Mononuclear cell (primary cell): ENCODE data around the gene ST8SIA5. TPM values are rescaled to one million over a fixed set of nuclear protein-coding genes. Genes with fewer than 3 reads are reported as not detected.

Experiments used
- H3K27me3 ChIP-seq: 2 replicates; pipeline ENCODE4 v1.6.0; 2011; ENCODE audit warnings: low read length, control low read depth; ENCODE audit not compliant: insufficient read depth
- H3K4me1 ChIP-seq: 2 replicates; pipeline ENCODE4 v1.5.1; 2011; ENCODE audit warnings: mild to moderate bottlenecking, low read length, control low read depth; ENCODE audit not compliant: insufficient read depth
- H3K4me3 ChIP-seq: 2 replicates; pipeline ENCODE4 v1.5.1; 2011; ENCODE audit warnings: mild to moderate bottlenecking, low read length, moderate library complexity
- H3K9me3 ChIP-seq: 2 replicates; pipeline ENCODE4 v1.5.1; 2011; ENCODE audit warnings: low read depth, mild to moderate bottlenecking, control low read depth, low read length
- total RNA-seq: library from RNA; depleted of rRNA; stranded (reverse); fragments of >200 nt; gene quantifications from one replicate; pipeline ENCODE4 v1.2.3, GENCODE V29; 2012

ST8SIA5 gene
- total RNA-seq, 1 donor: under 0.01 TPM

DNA sequence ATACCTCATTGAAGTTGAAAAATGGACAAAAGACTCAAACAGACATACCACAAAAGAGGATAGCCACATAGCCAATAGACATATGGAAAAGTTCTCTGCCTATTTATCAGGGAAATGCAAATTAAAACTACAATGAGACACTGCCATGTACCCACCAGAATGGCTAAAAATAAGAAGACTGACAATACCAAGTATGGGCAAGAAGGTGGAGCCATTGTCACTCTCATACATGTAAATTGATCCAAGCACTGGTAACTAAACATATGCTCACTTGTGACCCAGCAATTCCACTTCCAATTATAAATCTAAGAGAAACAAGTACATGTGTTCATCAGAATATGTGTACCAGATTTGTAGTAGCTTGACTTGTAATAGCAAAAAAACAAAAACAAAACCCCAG lies 104.5 kb downstream of the ST8SIA5 start:
- H3K4me3 ChIP-seq: no peak overlapping the region
- no peaks in the 10 kb centered on the region for H3K27me3 ChIP-seq
- no peaks in the 10 kb centered on the region for H3K4me1 ChIP-seq
- H3K9me3 ChIP-seq: no peaks in the 10 kb centered on the region

DNA sequence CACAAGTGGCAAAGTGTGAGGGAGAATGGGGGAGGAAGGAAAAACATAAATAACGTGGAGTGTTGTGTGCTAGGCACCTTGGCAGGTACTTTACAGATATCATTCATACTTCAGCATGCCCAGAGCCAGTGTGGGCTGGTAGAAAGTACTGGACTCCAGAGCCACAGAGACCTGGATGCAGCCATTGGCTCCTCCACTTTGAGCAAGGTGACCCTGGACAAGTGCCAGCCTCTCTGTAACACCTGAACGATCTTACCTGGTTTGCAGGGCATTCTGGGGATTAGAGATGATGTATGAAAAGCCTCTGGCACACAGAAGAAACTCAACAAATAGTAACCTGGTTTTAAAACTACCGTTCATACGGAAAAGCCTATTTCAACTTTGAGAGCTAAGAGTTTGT lies 106.2 kb downstream of the ST8SIA5 start:
- no peaks in the 10 kb centered on the region for H3K27me3 ChIP-seq
- no peaks in the 10 kb centered on the region for H3K4me1 ChIP-seq
- H3K4me3 ChIP-seq: no peak overlapping the region
- H3K9me3 ChIP-seq: no peaks in the 10 kb centered on the region

DNA sequence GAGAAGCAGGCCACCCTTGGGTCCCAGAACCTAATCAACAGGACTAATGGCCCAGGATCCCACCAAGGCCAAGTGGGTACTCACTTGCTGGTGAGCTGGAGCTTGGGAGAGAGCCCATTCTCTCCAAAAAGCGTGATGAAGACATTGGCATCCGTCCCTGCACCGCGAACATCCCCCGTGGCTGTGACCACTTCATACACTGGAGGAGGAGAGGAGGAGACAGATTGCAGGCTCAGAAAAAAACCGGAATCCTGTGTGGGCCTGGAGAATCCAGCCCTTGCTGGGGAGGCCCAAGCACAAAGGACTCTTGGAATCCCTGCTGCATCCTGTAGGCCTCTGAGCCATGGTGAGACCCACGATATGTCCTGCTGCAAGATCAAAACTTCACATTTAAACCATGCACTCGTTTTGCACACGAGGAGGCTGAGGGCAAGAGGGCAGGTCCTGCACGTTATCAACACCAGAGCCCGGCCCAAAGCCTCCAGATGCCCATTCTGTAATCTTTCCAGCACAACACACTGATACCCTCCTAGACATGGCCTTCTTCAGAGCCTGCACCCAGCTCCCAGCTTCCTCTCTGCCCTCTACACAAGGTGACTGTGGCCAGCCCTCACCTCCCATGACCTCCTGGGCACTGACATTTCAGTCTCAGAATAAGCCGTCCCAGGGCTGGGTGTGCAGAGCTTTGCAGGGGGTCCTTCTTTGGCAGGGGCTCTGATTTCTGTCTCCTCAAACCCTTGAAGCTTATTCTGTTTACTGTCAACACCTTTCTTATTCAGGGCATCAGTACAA lies 107.6 kb downstream of the ST8SIA5 start:
- no peaks in the 10 kb centered on the region for H3K4me1 ChIP-seq
- no peak overlapping the region for H3K4me3 ChIP-seq
- H3K9me3 ChIP-seq: no peaks in the 10 kb centered on the region
- no peaks in the 10 kb centered on the region for H3K27me3 ChIP-seq

DNA sequence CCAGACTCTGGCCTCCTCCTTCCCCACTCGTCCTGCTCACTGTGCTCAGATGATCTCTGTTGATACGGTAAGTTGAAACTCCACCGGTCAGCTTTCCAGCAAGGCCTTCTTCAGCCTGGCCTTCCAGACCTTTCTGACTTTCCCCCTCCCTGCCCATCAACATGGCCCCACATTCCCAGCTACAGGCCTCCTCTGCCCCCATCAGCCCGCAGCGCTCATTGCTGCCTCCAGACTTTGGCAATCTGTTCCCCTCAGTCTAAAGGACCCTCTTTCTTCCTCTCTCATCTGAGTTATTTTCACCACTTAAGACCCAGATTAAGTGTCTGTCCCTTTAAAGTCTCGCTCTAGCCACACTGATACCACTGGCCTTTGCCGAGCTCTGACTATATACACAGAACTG lies 110.4 kb downstream of the ST8SIA5 start:
- Histone ChIP-seq H3K4me3 (no peak overlapping the region), H3K27me3 (no peaks in the 10 kb centered on the region), H3K9me3 (no peaks in the 10 kb centered on the region), H3K4me1 (no peaks in the 10 kb centered on the region)

DNA sequence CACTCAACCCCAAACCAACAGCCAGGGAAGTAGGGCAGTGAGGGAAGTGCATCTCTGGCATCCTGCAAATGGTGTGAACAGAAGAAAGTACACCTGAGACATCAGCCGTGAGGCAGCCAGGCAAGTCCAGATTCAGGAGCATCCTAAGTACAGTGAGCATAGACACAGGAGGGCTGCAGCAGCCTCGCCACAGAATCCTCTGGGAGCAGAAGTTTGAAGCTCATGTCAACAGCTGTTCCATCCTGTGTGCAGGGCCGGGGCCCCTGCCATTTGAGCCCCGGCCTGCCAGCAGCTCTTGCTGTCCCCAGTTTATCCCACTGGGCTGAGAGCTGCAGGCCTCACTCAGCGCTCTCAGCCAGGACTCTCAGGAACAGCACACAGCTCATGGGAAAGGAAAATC lies 114.3 kb downstream of the ST8SIA5 start:
- Histone ChIP-seq H3K4me1 (no peaks in the 10 kb centered on the region), H3K27me3 (no peaks in the 10 kb centered on the region), H3K9me3 (no peaks in the 10 kb centered on the region), H3K4me3 (no peak overlapping the region)

DNA sequence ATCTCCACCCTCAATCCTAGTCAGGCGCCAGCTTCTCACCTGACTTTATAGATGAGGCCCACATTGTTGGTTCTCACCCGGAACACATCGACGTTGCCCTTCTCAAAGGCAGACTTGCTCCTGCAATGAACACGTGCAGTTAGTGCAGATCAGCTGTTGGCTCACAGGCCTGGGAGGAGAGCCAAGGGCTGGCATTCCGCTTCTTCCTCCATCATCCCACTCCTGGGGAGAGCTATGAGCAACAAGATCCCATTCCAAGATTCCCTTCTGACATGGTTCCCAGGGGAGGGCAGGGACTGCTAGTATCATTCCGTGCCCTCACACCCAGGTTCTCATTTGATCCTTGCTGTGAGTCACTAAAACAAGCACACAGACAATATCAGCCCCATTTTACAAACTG lies 114.9 kb downstream of the ST8SIA5 start:
- H3K27me3 ChIP-seq: no peaks in the 10 kb centered on the region
- no peaks in the 10 kb centered on the region for H3K9me3 ChIP-seq
- H3K4me3 ChIP-seq: no peak overlapping the region
- no peaks in the 10 kb centered on the region for H3K4me1 ChIP-seq

DNA sequence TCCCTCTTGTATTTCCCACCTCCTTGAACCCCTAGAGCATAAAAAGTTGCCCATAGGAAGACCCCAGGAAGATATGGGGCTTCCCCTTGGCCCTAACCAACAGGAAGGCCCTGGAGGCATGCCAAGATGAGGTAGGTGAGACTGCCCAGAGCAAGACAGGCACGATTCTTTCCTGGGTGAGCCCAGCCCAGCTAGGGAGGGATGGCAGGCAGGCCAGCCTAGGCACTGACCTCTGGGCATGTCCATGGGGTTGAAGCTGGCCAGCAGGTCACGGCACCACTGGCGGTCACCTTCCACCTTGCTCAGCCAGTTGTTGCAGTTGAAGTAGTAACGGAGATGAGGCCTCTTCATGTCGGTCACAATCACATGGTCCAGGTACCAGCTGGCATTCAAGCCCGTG lies 117.5 kb downstream of the ST8SIA5 start:
- no peaks in the 10 kb centered on the region for H3K9me3 ChIP-seq
- no peaks in the 10 kb centered on the region for H3K4me1 ChIP-seq
- H3K27me3 ChIP-seq: no peaks in the 10 kb centered on the region
- H3K4me3 ChIP-seq: no peak overlapping the region

DNA sequence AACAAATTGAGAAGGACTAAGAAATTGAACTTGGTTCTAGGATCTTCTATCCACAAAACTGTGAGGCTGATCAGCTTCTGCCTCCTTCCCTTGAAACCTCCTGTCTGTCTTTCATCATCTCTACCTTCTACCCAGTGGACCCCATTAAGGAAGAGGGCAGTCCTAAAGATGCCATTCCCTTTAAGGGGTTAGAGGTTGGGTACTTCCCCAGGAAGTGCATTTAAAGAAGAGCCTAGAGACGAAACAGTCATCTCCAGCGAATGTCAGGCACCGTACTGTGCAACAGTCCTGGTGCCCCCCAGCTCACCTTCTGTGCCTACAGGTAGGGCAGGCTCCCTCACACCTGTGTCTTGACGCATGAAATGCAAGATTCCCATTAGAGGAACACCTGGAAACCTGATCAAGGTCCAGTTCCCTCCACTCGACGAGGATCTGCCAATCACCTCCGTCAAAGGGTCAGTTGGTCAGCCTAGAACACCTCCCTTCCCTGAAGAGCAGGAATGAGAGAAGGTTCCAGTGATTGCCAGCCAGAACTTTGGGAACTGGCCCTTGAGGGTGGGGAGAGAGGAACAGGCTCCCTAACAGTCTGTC lies 120.7 kb downstream of the ST8SIA5 start:
- Histone ChIP-seq H3K4me1 (no peaks in the 10 kb centered on the region), H3K9me3 (no peaks in the 10 kb centered on the region), H3K4me3 (no peak overlapping the region), H3K27me3 (no peaks in the 10 kb centered on the region)

DNA sequence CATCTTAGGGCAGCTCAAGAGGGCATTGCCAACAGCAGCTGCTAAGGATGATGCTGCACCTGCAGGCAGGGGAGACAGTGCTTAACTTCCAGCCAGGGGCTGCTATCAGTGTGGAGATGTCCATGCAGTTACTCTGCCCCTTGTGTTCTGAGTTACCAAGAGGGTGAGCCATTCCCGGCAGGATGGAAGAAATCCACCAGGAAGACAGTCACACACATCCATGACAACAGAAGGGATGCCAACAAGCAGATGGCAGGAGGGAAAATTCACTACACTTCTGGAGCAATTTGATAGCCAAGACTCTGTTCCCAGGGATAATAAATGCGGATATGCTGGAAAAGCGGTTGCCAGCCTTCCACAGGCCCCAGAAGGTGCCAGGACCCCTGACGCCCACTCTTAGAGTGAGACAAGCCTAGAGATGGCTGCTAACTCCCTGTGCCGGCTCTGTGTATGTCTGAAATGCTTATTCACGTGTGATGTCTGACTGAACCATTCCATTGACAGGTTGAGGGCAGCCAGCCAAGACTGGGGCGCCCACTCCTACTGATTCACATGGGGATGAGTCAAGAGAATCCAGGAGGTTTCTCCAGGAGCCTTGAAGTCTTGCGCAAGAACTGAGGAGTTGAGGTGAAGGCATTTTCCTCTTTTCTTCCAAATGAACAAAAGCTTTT lies 124.3 kb downstream of the ST8SIA5 start:
- Histone ChIP-seq H3K4me3 (no peak overlapping the region), H3K4me1 (no peaks in the 10 kb centered on the region), H3K27me3 (no peaks in the 10 kb centered on the region), H3K9me3 (no peaks in the 10 kb centered on the region)

DNA sequence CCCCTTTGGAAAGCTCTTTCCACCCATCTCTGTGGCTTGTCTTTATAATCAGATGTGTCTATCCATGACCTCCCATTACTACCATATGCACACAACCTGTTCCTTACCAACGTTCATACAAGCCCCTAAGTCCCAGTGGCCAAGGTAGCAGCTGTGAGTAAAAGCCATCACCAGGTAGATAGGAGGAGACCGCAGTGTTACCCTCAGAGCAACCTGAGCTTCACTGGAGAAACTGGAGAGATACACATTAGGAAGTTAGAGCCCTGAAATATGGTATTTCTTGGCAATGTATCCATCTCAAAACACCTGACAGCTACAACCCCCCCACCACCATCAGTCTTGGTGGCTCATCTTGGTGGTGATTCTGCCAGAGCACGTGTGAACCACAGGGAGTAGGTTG lies 125.9 kb downstream of the ST8SIA5 start:
- H3K27me3 ChIP-seq: no peaks in the 10 kb centered on the region
- H3K9me3 ChIP-seq: no peaks in the 10 kb centered on the region
- H3K4me3 ChIP-seq: no peak overlapping the region
- no peaks in the 10 kb centered on the region for H3K4me1 ChIP-seq

DNA sequence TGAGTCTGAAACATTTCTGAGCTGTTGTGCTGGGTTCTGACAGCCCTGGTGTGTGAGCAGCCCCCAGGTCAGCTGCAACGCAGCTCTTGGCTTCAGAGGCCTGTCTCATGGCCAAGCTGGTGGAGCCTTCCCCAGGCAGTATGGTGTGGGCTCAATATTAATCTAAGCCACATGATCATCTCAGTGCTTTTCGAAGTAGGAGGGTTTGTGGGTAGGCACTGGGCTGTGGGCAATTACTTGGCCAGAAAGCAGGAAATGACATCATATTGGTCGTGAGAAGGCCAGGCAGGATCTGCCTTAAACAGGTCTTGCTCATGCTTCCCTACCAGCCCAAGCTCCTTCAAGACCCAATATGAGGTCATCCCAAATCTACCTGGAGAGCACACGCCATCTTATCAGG lies 126.7 kb downstream of the ST8SIA5 start:
- H3K9me3 ChIP-seq: no peaks in the 10 kb centered on the region
- H3K4me1 ChIP-seq: no peaks in the 10 kb centered on the region
- H3K4me3 ChIP-seq: no peak overlapping the region
- H3K27me3 ChIP-seq: no peaks in the 10 kb centered on the region

DNA sequence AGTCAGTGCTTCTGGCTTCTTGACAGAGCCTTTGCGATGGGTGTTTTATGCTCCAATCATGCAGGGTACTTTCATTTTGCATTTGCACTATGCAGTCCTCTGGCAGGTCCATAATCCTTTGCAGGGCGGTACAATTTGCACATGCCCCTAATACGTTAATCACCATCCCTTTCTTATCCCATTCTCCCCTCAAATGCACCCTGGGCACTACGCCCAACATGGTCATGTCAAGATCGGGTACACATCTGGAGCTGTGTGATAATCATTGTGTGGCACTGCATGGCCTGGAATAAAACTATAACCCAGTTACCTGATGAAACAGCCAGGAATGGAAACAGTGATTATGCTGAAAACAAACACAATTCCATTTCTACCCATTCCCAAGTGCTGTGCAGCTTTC lies 127.5 kb downstream of the ST8SIA5 start:
- no peaks in the 10 kb centered on the region for H3K9me3 ChIP-seq
- H3K4me1 ChIP-seq: no peaks in the 10 kb centered on the region
- H3K27me3 ChIP-seq: no peaks in the 10 kb centered on the region
- H3K4me3 ChIP-seq: no peak overlapping the region

DNA sequence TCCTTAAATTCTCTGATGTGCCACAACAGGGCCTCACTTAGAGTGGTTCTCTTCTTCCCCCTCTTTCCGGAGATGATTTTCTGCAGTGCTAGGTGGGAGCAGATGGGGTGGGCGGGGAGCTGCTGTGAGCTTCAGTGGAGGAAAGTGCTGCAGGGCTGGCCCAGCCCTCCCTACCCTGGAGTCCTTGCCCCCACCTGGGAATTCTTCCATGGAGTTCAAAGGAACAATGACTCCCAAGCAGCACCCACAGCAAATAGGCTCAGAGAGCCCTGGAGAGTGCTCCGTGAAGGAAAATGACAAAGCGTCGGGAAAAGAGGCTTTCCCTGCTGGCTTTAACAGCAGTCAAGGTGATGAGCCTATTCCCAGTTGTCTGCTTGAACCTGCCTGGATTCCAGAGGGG lies 128.6 kb downstream of the ST8SIA5 start:
- Histone ChIP-seq H3K4me3 (no peak overlapping the region), H3K27me3 (no peaks in the 10 kb centered on the region), H3K9me3 (no peaks in the 10 kb centered on the region), H3K4me1 (peaks cover 8% of the 10 kb centered on the region)

DNA sequence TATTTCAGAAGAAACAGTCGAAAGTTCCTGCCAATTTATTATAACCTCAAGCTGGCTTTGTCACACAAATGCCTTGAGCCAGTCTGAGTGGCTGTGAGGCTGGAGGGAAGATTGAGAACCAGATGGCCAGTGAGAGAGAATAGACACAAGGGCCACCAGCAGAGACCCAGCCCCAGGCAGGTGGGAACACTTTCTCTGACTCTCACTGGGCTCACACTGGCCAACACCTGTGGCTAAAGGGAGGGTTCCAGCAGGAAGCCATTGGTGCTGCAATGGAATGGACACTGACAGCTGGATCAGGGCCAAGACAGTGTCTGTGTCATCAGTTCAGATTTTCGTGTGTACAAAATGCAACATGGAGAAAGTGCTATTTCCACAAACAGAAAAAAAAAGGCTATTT lies 129.7 kb downstream of the ST8SIA5 start:
- H3K27me3 ChIP-seq: no peaks in the 10 kb centered on the region
- H3K9me3 ChIP-seq: no peaks in the 10 kb centered on the region
- no peak overlapping the region for H3K4me3 ChIP-seq
- peaks cover 8% of the 10 kb centered on the region for H3K4me1 ChIP-seq

DNA sequence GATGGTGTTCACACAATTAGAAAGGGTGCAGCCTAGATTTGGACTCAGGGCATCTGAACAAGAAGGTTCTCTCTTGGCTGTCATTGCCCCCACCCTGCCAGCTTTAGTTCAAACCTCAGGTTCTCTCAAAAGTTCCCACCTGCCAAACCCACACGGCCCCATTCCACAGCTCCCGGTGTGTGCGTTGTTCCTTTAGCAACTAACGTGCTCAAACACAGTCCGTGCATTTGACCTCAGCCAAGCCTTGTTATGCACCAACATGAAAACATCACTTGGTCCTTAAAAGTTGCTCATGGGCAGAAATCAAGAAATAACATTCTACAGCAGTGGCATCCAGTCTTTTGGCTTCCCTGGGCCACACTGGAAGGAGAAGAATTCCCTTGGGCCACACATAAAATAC lies 131.8 kb downstream of the ST8SIA5 start:
- Histone ChIP-seq H3K9me3 (no peaks in the 10 kb centered on the region), H3K4me3 (no peak overlapping the region), H3K4me1 (peaks cover 8% of the 10 kb centered on the region), H3K27me3 (no peaks in the 10 kb centered on the region)

DNA sequence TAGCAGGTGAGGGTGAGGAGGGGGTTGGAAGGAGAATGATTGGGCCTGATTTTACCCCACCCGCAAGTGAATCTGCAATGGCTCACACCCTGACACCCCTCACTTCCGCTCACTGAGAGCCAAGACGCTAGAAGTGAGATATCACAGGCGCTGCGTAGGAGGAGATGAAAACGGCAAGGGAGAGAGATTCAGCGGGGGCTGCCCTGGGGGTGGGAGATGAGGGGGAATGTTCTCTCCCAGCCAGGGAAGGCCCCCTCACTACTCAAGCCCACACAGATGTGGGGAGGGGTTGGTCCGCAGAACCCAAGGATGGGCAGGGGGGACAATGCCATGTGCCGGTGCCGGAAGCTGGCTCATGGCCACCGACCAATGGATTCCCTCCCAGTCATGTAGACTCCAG lies 132.7 kb downstream of the ST8SIA5 start:
- H3K9me3 ChIP-seq: no peaks in the 10 kb centered on the region
- H3K4me1 ChIP-seq: peaks cover 8% of the 10 kb centered on the region
- no peak overlapping the region for H3K4me3 ChIP-seq
- H3K27me3 ChIP-seq: no peaks in the 10 kb centered on the region
